GM06990 (cell line): Measurements from ENCODE around the gene SUGCT.

ENCODE experiments used
- DNase-seq: peaks from one replicate; pipeline ENCODE4 v3.0.0-alpha.2; 2011; ENCODE audit not compliant: insufficient read length; ENCODE audit errors: extremely low read depth
- H3K27me3 ChIP-seq: replicated peaks from 2 replicates; pipeline ENCODE4 v1.6.0; 2011; ENCODE audit warnings: low read length; ENCODE audit not compliant: control insufficient read depth, insufficient read depth
- H3K36me3 ChIP-seq: 2 replicates; pipeline ENCODE4 v1.5.1; 2011; ENCODE audit warnings: low read length; ENCODE audit not compliant: control insufficient read depth, insufficient read depth
- H3K4me3 ChIP-seq: replicated peaks from 2 replicates; pipeline ENCODE4 v1.5.1; 2011; ENCODE audit warnings: low read depth, mild to moderate bottlenecking, control low read depth, low read length
- CTCF ChIP-seq: IDR thresholded peaks from 2 replicates; pipeline ENCODE4 v1.5.1; 2011; ENCODE audit warnings: low read length, control low read depth, mild to moderate bottlenecking, inconsistent platforms; ENCODE audit not compliant: insufficient read depth, poor library complexity, severe bottlenecking

SUGCT gene

GRCh38 chr7:40471891-40472290 is 337.1 kb downstream of the SUGCT start:
- H3K36me3 ChIP-seq, result no peaks in the 10 kb centered on the region
- no peak overlapping the region for H3K4me3 ChIP-seq
- no peaks in the 10 kb centered on the region; the same call in 1 of the 2 replicates for H3K27me3 ChIP-seq
- no peak for TF ChIP-seq CTCF
- DNase-seq, result no peak

GRCh38 chr7:40474790-40475680 is 340.2 kb downstream of the SUGCT start:
- no peak for TF ChIP-seq CTCF

GRCh38 chr7:40475681-40475982 is 340.8 kb downstream of the SUGCT start:
- Histone ChIP-seq H3K4me3 (no peak overlapping the region), H3K27me3 (no peaks in the 10 kb centered on the region), H3K36me3 (no peaks in the 10 kb centered on the region)
- no peak for DNase-seq
- no peak for TF ChIP-seq CTCF

More at GRCh38 chr7:40474790-40475680, 340.2 kb downstream of the SUGCT start:
- H3K27me3 ChIP-seq, result no peaks in the 10 kb centered on the region; the same call in 1 of the 2 replicates
- no peaks in the 10 kb centered on the region for H3K36me3 ChIP-seq
- no peak overlapping the region for H3K4me3 ChIP-seq
- peak; percentile 15 for DNase-seq

- DNase-seq, result no peak
- no peak overlapping the region for H3K4me3 ChIP-seq
- no peaks in the 10 kb centered on the region for H3K27me3 ChIP-seq
- H3K36me3 ChIP-seq, result no peaks in the 10 kb centered on the region
- TF ChIP-seq CTCF, result no peak
Observed at GRCh38 chr7:40477094-40477493, 342.3 kb downstream of the SUGCT start.

GRCh38 chr7:40482845-40483244 is 348.0 kb downstream of the SUGCT start:
- H3K4me3 ChIP-seq, result no peak overlapping the region
- H3K27me3 ChIP-seq, result no peaks in the 10 kb centered on the region
- DNase-seq, result no peak
- no peak for TF ChIP-seq CTCF
- no peaks in the 10 kb centered on the region for H3K36me3 ChIP-seq
